Neural cell (in vitro differentiated cells): ENCODE measurements around the gene MRPL32. TPM values are rescaled to one million over a fixed set of nuclear protein-coding genes. Genes with fewer than 3 reads are reported as not detected.

ENCODE experiments used
- H2AFZ ChIP-seq: fragments of 200-600, 300-800 bp; sonication (generic), shearing (Covaris generic); 2 replicates; pipeline ENCODE4 v1.6.0; 2014; ENCODE audit warnings: low read depth, mild to moderate bottlenecking, antibody characterized with exemption, low read length, moderate library complexity
- H3F3A ChIP-seq: fragments of 200-600 bp; shearing (Covaris generic); 2 replicates; pipeline ENCODE4 v1.6.1; 2016; ENCODE audit warnings: mild to moderate bottlenecking, moderate library complexity, mixed read lengths, antibody characterized with exemption, low read length; ENCODE audit not compliant: insufficient read depth, poor library complexity, severe bottlenecking
- H3K27ac ChIP-seq: fragments of 200-600, 300-800 bp; sonication (generic), shearing (Covaris generic); 2 replicates; pipeline ENCODE4 v1.5.1; 2014; ENCODE audit warnings: mild to moderate bottlenecking, low read length, moderate library complexity
- H3K27me3 ChIP-seq: fragments of 300-800, 200-600 bp; sonication (generic), shearing (Covaris generic); 2 replicates; pipeline ENCODE4 v1.6.0; 2014; ENCODE audit warnings: mild to moderate bottlenecking, low read depth, low read length, moderate library complexity; ENCODE audit not compliant: insufficient read depth
- H3K36me3 ChIP-seq: fragments of 300-800, 200-600 bp; sonication (generic), shearing (Covaris generic); 2 replicates; pipeline ENCODE4 v1.5.1; 2014; ENCODE audit warnings: mild to moderate bottlenecking, antibody characterized with exemption, low read length, moderate library complexity; ENCODE audit not compliant: insufficient read depth
- H3K4me2 ChIP-seq: fragments of 300-800, 200-600 bp; sonication (generic), shearing (Covaris generic); 2 replicates; pipeline ENCODE4 v1.6.0; 2014; ENCODE audit warnings: mild to moderate bottlenecking, low read length
- H3K4me3 ChIP-seq: fragments of 300-800, 200-600 bp; sonication (generic), shearing (Covaris generic); 2 replicates; pipeline ENCODE4 v1.5.1; 2014; ENCODE audit warnings: mild to moderate bottlenecking, low read length, moderate library complexity
- H3K79me2 ChIP-seq: fragments of 200-600 bp; shearing (Covaris generic); replicated peaks from 2 replicates; pipeline ENCODE4 v1.6.0; 2014; ENCODE audit warnings: mild to moderate bottlenecking, low read length, moderate library complexity; ENCODE audit not compliant: insufficient read depth
- H3K9ac ChIP-seq: fragments of 300-800, 200-600 bp; sonication (generic), shearing (Covaris generic); 2 replicates; pipeline ENCODE4 v1.6.1; 2016; ENCODE audit warnings: mild to moderate bottlenecking, low read length, mixed read lengths
- H3K9me2 ChIP-seq: fragments of 200-600 bp; shearing (Covaris generic); 2 replicates; pipeline ENCODE4 v1.6.1; 2016; ENCODE audit warnings: mild to moderate bottlenecking, low read length, mixed read lengths; ENCODE audit not compliant: insufficient read depth
- H3K9me3 ChIP-seq: fragments of 200-600, 300-800 bp; sonication (generic), shearing (Covaris generic); 2 replicates; pipeline ENCODE4 v1.6.1; 2016; ENCODE audit warnings: mild to moderate bottlenecking, mixed run types, low read length, moderate library complexity, mixed read lengths
- H4K20me1 ChIP-seq: fragments of 200-600 bp; shearing (Covaris generic); 2 replicates; pipeline ENCODE4 v1.6.1; 2016; ENCODE audit warnings: mild to moderate bottlenecking, mixed run types; ENCODE audit not compliant: insufficient read depth
- EP300 ChIP-seq: fragments of 450-650 bp; conservative IDR thresholded peaks from 2 replicates; pipeline ENCODE4 v1.6.1; 2014; ENCODE audit warnings: antibody characterized with exemption, mild to moderate bottlenecking, moderate library complexity; ENCODE audit not compliant: poor library complexity, severe bottlenecking
- EZH2 ChIP-seq: fragments of 200-600, 300-800 bp; shearing (Covaris generic), sonication (generic); IDR thresholded peaks from 2 replicates; pipeline ENCODE4 v1.6.1; 2014; ENCODE audit warnings: antibody characterized with exemption, low read length, borderline replicate concordance, mild to moderate bottlenecking; ENCODE audit not compliant: insufficient read depth, poor library complexity, severe bottlenecking
- MXI1 ChIP-seq: fragments of 450-650 bp; conservative IDR thresholded peaks from 2 replicates; pipeline ENCODE4 v1.6.1; 2014; ENCODE audit warnings: antibody characterized with exemption, mild to moderate bottlenecking; ENCODE audit not compliant: poor library complexity, severe bottlenecking
- POLR2AphosphoS5 ChIP-seq: IDR thresholded peaks from 2 replicates; pipeline ENCODE4 v1.6.1; 2012
- RAD21 ChIP-seq: fragments of 450-650 bp; conservative IDR thresholded peaks from 2 replicates; pipeline ENCODE4 v1.6.1; 2014; ENCODE audit warnings: antibody characterized with exemption, mild to moderate bottlenecking, moderate library complexity
- SMC3 ChIP-seq: fragments of 450-650 bp; conservative IDR thresholded peaks from 2 replicates; pipeline ENCODE4 v1.6.1; 2014; ENCODE audit warnings: antibody characterized with exemption, mild to moderate bottlenecking, moderate library complexity; ENCODE audit not compliant: poor library complexity
- TAF1 ChIP-seq: IDR thresholded peaks from 2 replicates; pipeline ENCODE4 v1.6.1; 2012; ENCODE audit warnings: low read depth
- polyA plus RNA-seq: library from polyadenylated mRNA; depleted of rRNA; stranded (reverse); fragments of >200 nt; gene quantifications from 2 replicates; pipeline ENCODE4 v1.2.3, GENCODE V29; 2014
- TF ChIP-seq, protein P1 (sequence below): IDR thresholded peaks from 2 replicates; pipeline ENCODE4 v1.6.1; 2012; ENCODE audit warnings: borderline replicate concordance
- TF ChIP-seq, protein P2 (sequence below): fragments of 450-650 bp; IDR thresholded peaks from 2 replicates; pipeline ENCODE4 v1.5.1; 2014; ENCODE audit warnings: antibody characterized with exemption, mild to moderate bottlenecking, moderate library complexity; ENCODE audit not compliant: poor library complexity, severe bottlenecking

The MRPL32 gene
- polyA plus RNA-seq, 1 donor from 2014 or later, result 193 TPM

GRCh38 chr7:42902331-42902730, 29.8 kb upstream of the MRPL32 start:
- Histone ChIP-seq H3K27me3 (no peaks in the 10 kb centered on the region), H3K9me3 (no peaks in the 10 kb centered on the region), H3K36me3 (no peaks in the 10 kb centered on the region), H4K20me1 (no peaks in the 10 kb centered on the region), H2AFZ (no peak overlapping the region), H3F3A (no peaks in the 10 kb centered on the region), H3K4me3 (no peak overlapping the region), H3K27ac (no peak overlapping the region), H3K79me2 (no peaks in the 10 kb centered on the region), H3K9ac (no peak overlapping the region), H3K4me2 (no peak overlapping the region), H3K9me2 (no peaks in the 10 kb centered on the region)
- TF ChIP-seq RAD21 (no peak), EZH2 (no peak)

DNA sequence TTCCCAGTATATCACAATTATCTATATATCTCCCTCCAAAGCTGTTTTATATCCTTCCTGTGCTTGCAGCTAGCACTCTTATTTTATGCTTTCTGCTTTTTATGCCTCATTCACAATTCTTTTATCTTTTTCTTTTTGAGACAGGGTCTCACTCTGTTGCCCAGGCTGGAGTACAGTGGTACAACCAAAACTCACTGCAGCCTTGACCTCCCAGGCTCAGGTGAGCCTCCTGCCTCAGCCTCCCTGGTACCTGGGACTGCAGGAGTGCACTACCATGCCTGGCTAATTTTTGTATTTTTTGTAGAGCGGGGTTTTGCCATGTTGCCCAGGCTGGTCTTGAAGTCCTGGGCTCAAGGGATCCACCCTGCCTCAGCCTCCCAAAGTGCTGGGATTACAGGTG, 26.0 kb upstream of the MRPL32 start:
- no peaks in the 10 kb centered on the region for H3K36me3 ChIP-seq
- H3K9me3 ChIP-seq, result no peaks in the 10 kb centered on the region
- peaks cover 11% of the 10 kb centered on the region for H3K79me2 ChIP-seq
- no peaks in the 10 kb centered on the region for H3K9me2 ChIP-seq
- H3K4me2 ChIP-seq, result no peak overlapping the region
- TF ChIP-seq RAD21 (no peak), SMC3 (no peak), POLR2AphosphoS5 (no peak), TAF1 (no peak), EP300 (no peak), MXI1 (no peak), EZH2 (no peak)
- TF ChIP-seq, protein P1, sequence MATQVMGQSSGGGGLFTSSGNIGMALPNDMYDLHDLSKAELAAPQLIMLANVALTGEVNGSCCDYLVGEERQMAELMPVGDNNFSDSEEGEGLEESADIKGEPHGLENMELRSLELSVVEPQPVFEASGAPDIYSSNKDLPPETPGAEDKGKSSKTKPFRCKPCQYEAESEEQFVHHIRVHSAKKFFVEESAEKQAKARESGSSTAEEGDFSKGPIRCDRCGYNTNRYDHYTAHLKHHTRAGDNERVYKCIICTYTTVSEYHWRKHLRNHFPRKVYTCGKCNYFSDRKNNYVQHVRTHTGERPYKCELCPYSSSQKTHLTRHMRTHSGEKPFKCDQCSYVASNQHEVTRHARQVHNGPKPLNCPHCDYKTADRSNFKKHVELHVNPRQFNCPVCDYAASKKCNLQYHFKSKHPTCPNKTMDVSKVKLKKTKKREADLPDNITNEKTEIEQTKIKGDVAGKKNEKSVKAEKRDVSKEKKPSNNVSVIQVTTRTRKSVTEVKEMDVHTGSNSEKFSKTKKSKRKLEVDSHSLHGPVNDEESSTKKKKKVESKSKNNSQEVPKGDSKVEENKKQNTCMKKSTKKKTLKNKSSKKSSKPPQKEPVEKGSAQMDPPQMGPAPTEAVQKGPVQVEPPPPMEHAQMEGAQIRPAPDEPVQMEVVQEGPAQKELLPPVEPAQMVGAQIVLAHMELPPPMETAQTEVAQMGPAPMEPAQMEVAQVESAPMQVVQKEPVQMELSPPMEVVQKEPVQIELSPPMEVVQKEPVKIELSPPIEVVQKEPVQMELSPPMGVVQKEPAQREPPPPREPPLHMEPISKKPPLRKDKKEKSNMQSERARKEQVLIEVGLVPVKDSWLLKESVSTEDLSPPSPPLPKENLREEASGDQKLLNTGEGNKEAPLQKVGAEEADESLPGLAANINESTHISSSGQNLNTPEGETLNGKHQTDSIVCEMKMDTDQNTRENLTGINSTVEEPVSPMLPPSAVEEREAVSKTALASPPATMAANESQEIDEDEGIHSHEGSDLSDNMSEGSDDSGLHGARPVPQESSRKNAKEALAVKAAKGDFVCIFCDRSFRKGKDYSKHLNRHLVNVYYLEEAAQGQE, result no peak
- TF ChIP-seq, protein P2, sequence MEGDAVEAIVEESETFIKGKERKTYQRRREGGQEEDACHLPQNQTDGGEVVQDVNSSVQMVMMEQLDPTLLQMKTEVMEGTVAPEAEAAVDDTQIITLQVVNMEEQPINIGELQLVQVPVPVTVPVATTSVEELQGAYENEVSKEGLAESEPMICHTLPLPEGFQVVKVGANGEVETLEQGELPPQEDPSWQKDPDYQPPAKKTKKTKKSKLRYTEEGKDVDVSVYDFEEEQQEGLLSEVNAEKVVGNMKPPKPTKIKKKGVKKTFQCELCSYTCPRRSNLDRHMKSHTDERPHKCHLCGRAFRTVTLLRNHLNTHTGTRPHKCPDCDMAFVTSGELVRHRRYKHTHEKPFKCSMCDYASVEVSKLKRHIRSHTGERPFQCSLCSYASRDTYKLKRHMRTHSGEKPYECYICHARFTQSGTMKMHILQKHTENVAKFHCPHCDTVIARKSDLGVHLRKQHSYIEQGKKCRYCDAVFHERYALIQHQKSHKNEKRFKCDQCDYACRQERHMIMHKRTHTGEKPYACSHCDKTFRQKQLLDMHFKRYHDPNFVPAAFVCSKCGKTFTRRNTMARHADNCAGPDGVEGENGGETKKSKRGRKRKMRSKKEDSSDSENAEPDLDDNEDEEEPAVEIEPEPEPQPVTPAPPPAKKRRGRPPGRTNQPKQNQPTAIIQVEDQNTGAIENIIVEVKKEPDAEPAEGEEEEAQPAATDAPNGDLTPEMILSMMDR, result no peak
- H4K20me1 ChIP-seq, result no peaks in the 10 kb centered on the region
- no peak overlapping the region for H3K9ac ChIP-seq
- no peak overlapping the region for H2AFZ ChIP-seq
- H3K27ac ChIP-seq, result no peak overlapping the region
- no peaks in the 10 kb centered on the region for H3F3A ChIP-seq
- H3K27me3 ChIP-seq, result no peaks in the 10 kb centered on the region
- no peak overlapping the region for H3K4me3 ChIP-seq

DNA sequence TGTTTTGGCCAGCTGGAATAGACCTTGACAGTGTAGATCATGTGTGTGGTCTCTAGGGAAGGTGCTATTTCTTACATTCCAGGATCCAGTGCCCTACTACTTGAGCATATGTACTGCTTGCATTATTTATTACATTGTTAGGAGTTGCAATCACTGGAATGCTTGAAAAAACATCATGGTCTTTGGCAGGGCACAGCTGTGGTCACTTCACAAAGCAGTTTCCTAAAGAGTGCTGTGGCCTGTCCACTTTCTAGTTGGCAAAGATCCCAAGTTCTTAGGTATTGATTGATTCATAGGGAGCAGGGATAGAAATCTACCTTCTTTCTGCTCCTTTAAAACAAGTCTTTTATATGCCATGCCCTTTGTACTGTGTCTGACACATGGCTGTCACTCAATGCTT, 24.9 kb upstream of the MRPL32 start:
- Histone ChIP-seq H3K79me2 (peaks cover 12% of the 10 kb centered on the region), H3K9ac (no peak overlapping the region), H3K27me3 (no peaks in the 10 kb centered on the region), H3K4me2 (no peak overlapping the region), H3K9me2 (no peaks in the 10 kb centered on the region), H3K27ac (no peak overlapping the region), H3K4me3 (no peak overlapping the region), H4K20me1 (no peaks in the 10 kb centered on the region), H3K36me3 (no peaks in the 10 kb centered on the region), H2AFZ (no peak overlapping the region), H3F3A (no peaks in the 10 kb centered on the region), H3K9me3 (no peaks in the 10 kb centered on the region)
- TF ChIP-seq EP300 (no peak), RAD21 (no peak), SMC3 (no peak), MXI1 (no peak), TAF1 (no peak), POLR2AphosphoS5 (no peak), EZH2 (no peak)
- TF ChIP-seq, protein P2, result no peak
- TF ChIP-seq, protein P1, result no peak
